ENCODE data around the gene C2orf74.

The C2orf74 gene

GRCh38 chr2:61165946-61166345 lies 4.0 kb downstream of the C2orf74 start:
- Histone ChIP-seq H3K36me3 (ENCODE audit: control insufficient read depth, insufficient read depth, low read length) (peaks cover 10% of the 10 kb centered on the region), H3K4me1 (ENCODE audit: control insufficient read depth, insufficient read depth, low read length, poor library complexity, severe bottlenecking) (no peaks in the 10 kb centered on the region), H3K27ac (ENCODE audit: insufficient read depth, low read length, poor library complexity, severe bottlenecking) (no peak overlapping the region), H3K9me3 (ENCODE audit: control insufficient read depth, low read length) (no peaks in the 10 kb centered on the region), H3K27me3 (replicated peaks; ENCODE audit: control insufficient read depth, insufficient read depth, low read length, poor library complexity, severe bottlenecking) (no peaks in the 10 kb centered on the region), H3K4me3 (ENCODE audit: insufficient read depth, low read depth, low read length, poor library complexity, severe bottlenecking) (no peak overlapping the region)
- DNase-seq: no peak

GRCh38 chr2:61167579-61167978 lies 5.6 kb downstream of the C2orf74 start:
- Histone ChIP-seq H3K9me3 (ENCODE audit: control insufficient read depth, low read length) (no peaks in the 10 kb centered on the region), H3K36me3 (ENCODE audit: control insufficient read depth, insufficient read depth, low read length) (peaks cover 10% of the 10 kb centered on the region), H3K27me3 (replicated peaks; ENCODE audit: control insufficient read depth, insufficient read depth, low read length, poor library complexity, severe bottlenecking) (no peaks in the 10 kb centered on the region), H3K27ac (ENCODE audit: insufficient read depth, low read length, poor library complexity, severe bottlenecking) (no peak overlapping the region), H3K4me3 (ENCODE audit: insufficient read depth, low read depth, low read length, poor library complexity, severe bottlenecking) (no peak overlapping the region), H3K4me1 (ENCODE audit: control insufficient read depth, insufficient read depth, low read length, poor library complexity, severe bottlenecking) (no peaks in the 10 kb centered on the region)
- no peak for DNase-seq

- H3K9me3 ChIP-seq (ENCODE audit: control insufficient read depth, low read length): no peaks in the 10 kb centered on the region
- H3K36me3 ChIP-seq (ENCODE audit: control insufficient read depth, insufficient read depth, low read length): no peaks in the 10 kb centered on the region
- H3K4me3 ChIP-seq (ENCODE audit: insufficient read depth, low read depth, low read length, poor library complexity, severe bottlenecking): no peak overlapping the region
- no peak for DNase-seq
- no peaks in the 10 kb centered on the region for H3K4me1 ChIP-seq (ENCODE audit: control insufficient read depth, insufficient read depth, low read length, poor library complexity, severe bottlenecking)
- no peaks in the 10 kb centered on the region for H3K27me3 ChIP-seq (replicated peaks; ENCODE audit: control insufficient read depth, insufficient read depth, low read length, poor library complexity, severe bottlenecking)
- no peak overlapping the region for H3K27ac ChIP-seq (ENCODE audit: insufficient read depth, low read length, poor library complexity, severe bottlenecking)
These were observed 10.7 kb downstream of the C2orf74 start for GRCh38 chr2:61172671-61173070.

GRCh38 chr2:61173116-61173515 lies 11.1 kb downstream of the C2orf74 start:
- no peak for DNase-seq
- Histone ChIP-seq H3K4me1 (ENCODE audit: control insufficient read depth, insufficient read depth, low read length, poor library complexity, severe bottlenecking) (peaks cover 3% of the 10 kb centered on the region), H3K4me3 (ENCODE audit: insufficient read depth, low read depth, low read length, poor library complexity, severe bottlenecking) (no peak overlapping the region), H3K9me3 (ENCODE audit: control insufficient read depth, low read length) (no peaks in the 10 kb centered on the region), H3K36me3 (ENCODE audit: control insufficient read depth, insufficient read depth, low read length) (no peaks in the 10 kb centered on the region), H3K27me3 (replicated peaks; ENCODE audit: control insufficient read depth, insufficient read depth, low read length, poor library complexity, severe bottlenecking) (no peaks in the 10 kb centered on the region), H3K27ac (ENCODE audit: insufficient read depth, low read length, poor library complexity, severe bottlenecking) (no peak overlapping the region)

GRCh38 chr2:61175036-61175435 lies 13.0 kb downstream of the C2orf74 start:
- DNase-seq: no peak
- H3K27ac ChIP-seq (ENCODE audit: insufficient read depth, low read length, poor library complexity, severe bottlenecking): no peak overlapping the region
- H3K4me1 ChIP-seq (ENCODE audit: control insufficient read depth, insufficient read depth, low read length, poor library complexity, severe bottlenecking): peaks cover 21% of the 10 kb centered on the region
- no peaks in the 10 kb centered on the region for H3K27me3 ChIP-seq (replicated peaks; ENCODE audit: control insufficient read depth, insufficient read depth, low read length, poor library complexity, severe bottlenecking)
- H3K36me3 ChIP-seq (ENCODE audit: control insufficient read depth, insufficient read depth, low read length): no peaks in the 10 kb centered on the region
- no peak overlapping the region for H3K4me3 ChIP-seq (ENCODE audit: insufficient read depth, low read depth, low read length, poor library complexity, severe bottlenecking)
- H3K9me3 ChIP-seq (ENCODE audit: control insufficient read depth, low read length): no peaks in the 10 kb centered on the region

- peak; percentile 85 to 89 (median 89) for DNase-seq
- Histone ChIP-seq H3K27me3 (replicated peaks; ENCODE audit: control insufficient read depth, insufficient read depth, low read length, poor library complexity, severe bottlenecking) (no peaks in the 10 kb centered on the region), H3K36me3 (ENCODE audit: control insufficient read depth, insufficient read depth, low read length) (peaks cover 13% of the 10 kb centered on the region), H3K9me3 (ENCODE audit: control insufficient read depth, low read length) (no peaks in the 10 kb centered on the region), H3K4me1 (ENCODE audit: control insufficient read depth, insufficient read depth, low read length, poor library complexity, severe bottlenecking) (peaks cover 26% of the 10 kb centered on the region), H3K27ac (ENCODE audit: insufficient read depth, low read length, poor library complexity, severe bottlenecking) (peak overlapping the region; percentile 94), H3K4me3 (ENCODE audit: insufficient read depth, low read depth, low read length, poor library complexity, severe bottlenecking) (peak overlapping the region; percentile 78)
These were observed 15.1 kb downstream of the C2orf74 start for GRCh38 chr2:61176755-61177726.

GRCh38 chr2:61177727-61178549 lies 15.9 kb downstream of the C2orf74 start:
- peaks cover 20% of the 10 kb centered on the region for H3K36me3 ChIP-seq (ENCODE audit: control insufficient read depth, insufficient read depth, low read length)
- H3K4me1 ChIP-seq (ENCODE audit: control insufficient read depth, insufficient read depth, low read length, poor library complexity, severe bottlenecking): peaks cover 26% of the 10 kb centered on the region
- H3K27ac ChIP-seq (ENCODE audit: insufficient read depth, low read length, poor library complexity, severe bottlenecking): peak overlapping the region; percentile 94
- H3K9me3 ChIP-seq (ENCODE audit: control insufficient read depth, low read length): no peaks in the 10 kb centered on the region
- peak in 1 of 3 donors; percentile 14 for DNase-seq
- no peaks in the 10 kb centered on the region for H3K27me3 ChIP-seq (replicated peaks; ENCODE audit: control insufficient read depth, insufficient read depth, low read length, poor library complexity, severe bottlenecking)
- H3K4me3 ChIP-seq (ENCODE audit: insufficient read depth, low read depth, low read length, poor library complexity, severe bottlenecking): peak overlapping the region; percentile 78

GRCh38 chr2:61178603-61179545 lies 16.9 kb downstream of the C2orf74 start:
- no peak for DNase-seq
- peaks cover 29% of the 10 kb centered on the region for H3K36me3 ChIP-seq (ENCODE audit: control insufficient read depth, insufficient read depth, low read length)
- H3K9me3 ChIP-seq (ENCODE audit: control insufficient read depth, low read length): no peaks in the 10 kb centered on the region
- peaks cover 26% of the 10 kb centered on the region for H3K4me1 ChIP-seq (ENCODE audit: control insufficient read depth, insufficient read depth, low read length, poor library complexity, severe bottlenecking)
- H3K27me3 ChIP-seq (replicated peaks; ENCODE audit: control insufficient read depth, insufficient read depth, low read length, poor library complexity, severe bottlenecking): no peaks in the 10 kb centered on the region
- no peak overlapping the region for H3K4me3 ChIP-seq (ENCODE audit: insufficient read depth, low read depth, low read length, poor library complexity, severe bottlenecking)
- no peak overlapping the region for H3K27ac ChIP-seq (ENCODE audit: insufficient read depth, low read length, poor library complexity, severe bottlenecking)

Measured in effector memory CD4-positive, alpha-beta T cell (primary cell).